HepG2 (cell line): ENCODE data around the gene DTD2. TPM values are rescaled to one million over a fixed set of nuclear protein-coding genes. Genes with fewer than 3 reads are reported as not detected.

ENCODE experiments used
- ATAC-seq: fragments of 200-7000 bp; cut with Tn5 transposase; 3 replicates; pipeline ENCODE4 v1.9.1; 2020; ENCODE audit warnings: mild to moderate bottlenecking, moderate library complexity
- BruUV-seq: library from RNA; stranded (reverse); fragments of 400-500 nt; replicated peaks from 2 replicates; lab custom pipeline; 2021; lab: Mats Ljungman, UMichigan
- CTCF ChIA-PET: fragments of 300-600 bp; formaldehyde crosslinking; extraction: SDS; loops from one replicate; lab custom pipeline; 2021; ENCODE audit warnings: low total read pairs, inconsistent platforms, low intra/inter-chr PET ratio; lab: Yijun Ruan, JAX
- POLR2A ChIA-PET: fragments of 350-600 bp; sonication (Branson Sonifier 250); formaldehyde crosslinking; loops from one replicate; lab custom pipeline; 2020; ENCODE audit warnings: antibody characterized with exemption, inconsistent platforms; lab: Yijun Ruan, JAX
- DNase-seq: peaks from one replicate; pipeline ENCODE4 v3.0.0-alpha.2; 2015; ENCODE audit warnings: low spot score
- FAIRE-seq: peaks from 3 replicates; lab custom pipeline; 2011; peaks lifted over from hg19 to GRCh38; lab: Jason Lieb, UNC
- H2AFZ ChIP-seq: one replicate; pipeline ENCODE4 v1.6.1; 2011; ENCODE audit warnings: low read length, inconsistent platforms
- H3K27ac ChIP-seq: fragments of 300-600 bp; 3 replicates; pipeline ENCODE4 v1.8.0; 2011; ENCODE audit warnings: mixed run types, mild to moderate bottlenecking, mixed read lengths, low read length, inconsistent platforms; ENCODE audit not compliant: insufficient read depth; ENCODE audit errors: extremely low read length
- H3K27me3 ChIP-seq, 2 experiments: fragments of 200-600 bp in 1 of 2; 2 replicates in 1 of 2; 3 replicates in 1 of 2; pipeline versions ENCODE4 v1.6.0 to v1.8.0; 2011; ENCODE audit warnings: low read length in 2 of 2, mild to moderate bottlenecking in 2 of 2, moderate library complexity in 2 of 2, inconsistent platforms in 1 of 2; ENCODE audit not compliant: insufficient read depth in 2 of 2, control insufficient read depth in 1 of 2
- H3K36me3 ChIP-seq, 2 experiments: fragments of 200-600 bp in 1 of 2; replicated peaks in 1 of 2; 2 replicates in 1 of 2; 3 replicates in 1 of 2; pipeline versions ENCODE4 v1.5.1 to v1.8.0; 2011; ENCODE audit warnings: low read length in 2 of 2, inconsistent platforms in 1 of 2; ENCODE audit not compliant: insufficient read depth in 2 of 2, control insufficient read depth in 1 of 2
- H3K4me1 ChIP-seq: 2 replicates; pipeline ENCODE4 v1.5.1; 2012; ENCODE audit warnings: low read length, inconsistent platforms; ENCODE audit not compliant: insufficient read depth
- H3K4me2 ChIP-seq: 2 replicates; pipeline ENCODE4 v1.6.0; 2011; ENCODE audit warnings: low read depth, low read length, inconsistent platforms
- H3K4me3 ChIP-seq, 3 experiments: fragments of 200-600 bp in 1 of 3; sonication (generic), shearing (Covaris generic) in 1 of 3; replicated peaks in 1 of 3; 2 replicates each; pipeline ENCODE4 v1.5.1; 2011 to 2016; ENCODE audit warnings: low read length in 3 of 3, inconsistent platforms in 2 of 3, low read depth in 2 of 3, mild to moderate bottlenecking in 2 of 3, control low read depth in 1 of 3, mixed read lengths in 1 of 3; ENCODE audit not compliant: insufficient read depth in 1 of 3
- H3K79me2 ChIP-seq: one replicate; pipeline ENCODE4 v1.6.1; 2011; ENCODE audit warnings: low read length, inconsistent platforms; ENCODE audit not compliant: insufficient read depth
- H3K9ac ChIP-seq: 2 replicates; pipeline ENCODE4 v1.6.0; 2011; ENCODE audit warnings: mild to moderate bottlenecking, low read depth, low read length, inconsistent platforms; ENCODE audit not compliant: insufficient read depth
- H3K9me3 ChIP-seq: 2 replicates; pipeline ENCODE4 v1.5.1; 2012; ENCODE audit warnings: mild to moderate bottlenecking, low read length
- H4K20me1 ChIP-seq: 2 replicates; pipeline ENCODE4 v1.6.0; 2011; ENCODE audit warnings: inconsistent platforms, mild to moderate bottlenecking, low read length, moderate library complexity; ENCODE audit not compliant: insufficient read depth
- ARNT ChIP-seq: fragments of 450-650 bp; IDR thresholded peaks from 2 replicates; pipeline ENCODE4 v1.6.1; 2017
- EHMT2 ChIP-seq: fragments of 200-600 bp; sonication (generic); IDR thresholded peaks from 2 replicates; pipeline ENCODE4 v1.7.0; 2017; ENCODE audit warnings: antibody characterized with exemption, low read depth, low read length, borderline replicate concordance
- MBD4 ChIP-seq: IDR thresholded peaks from 2 replicates; pipeline ENCODE4 v1.6.1; 2012; ENCODE audit warnings: low read length, inconsistent platforms, borderline replicate concordance
- NCOA5 ChIP-seq: sonication (generic); formaldehyde crosslinking; IDR thresholded peaks from 2 replicates; pipeline ENCODE4 v1.4.0; 2020; ENCODE audit warnings: missing genetic modification reagents
- POGK ChIP-seq: sonication (generic); formaldehyde crosslinking; conservative IDR thresholded peaks from 2 replicates; pipeline ENCODE4 v1.8.0; 2022; ENCODE audit warnings: mild to moderate bottlenecking, moderate library complexity, missing genetic modification reagents
- YEATS2 ChIP-seq: sonication (generic); formaldehyde crosslinking; IDR thresholded peaks from 2 replicates; pipeline ENCODE4 v1.4.0; 2020; ENCODE audit warnings: missing genetic modification reagents, borderline replicate concordance
- ZFP90 ChIP-seq: sonication (generic); formaldehyde crosslinking; IDR thresholded peaks from 2 replicates; pipeline ENCODE4 v1.8.0; 2022; ENCODE audit warnings: missing genetic modification reagents, mild to moderate bottlenecking, inconsistent platforms, borderline replicate concordance
- WGBS: methylation state at CpG from one replicate; pipeline ENCODE4 v1.1.6; 2017; ENCODE audit warnings: low lambda C conversion rate; 5-methylcytosine and 5-hydroxymethylcytosine counted together
- in situ Hi-C: cut with HindIII; loops from 2 replicates; pipeline ENCODE4 v1.10.0; 2017; ENCODE audit warnings: low pct_unique_long_range_greater_than_20kb; ENCODE audit not compliant: extremely low pct_ligation_motif_present
- intact Hi-C: fragments of 100-400 bp; cut with micrococcal nuclease; formaldehyde crosslinking; loops from one replicate; pipeline ENCODE4 v1.10.0; 2022; ENCODE audit not compliant: unreplicated experiment
- polyA plus RNA-seq, 8 experiments: library from polyadenylated mRNA; depleted of rRNA in 3 of 8; stranded (reverse) in 7 of 8; unstranded in 1 of 8; fragments of >200 nt; fragmentation: Illumina TruSeq in 4 of 8; extraction: Trizol in 4 of 8; gene quantifications; 2 replicates each; pipeline versions ENCODE4 v1.2.1 to v1.2.3, GENCODE V29; 2011 to 2016; ENCODE audit warnings: low read depth in 4 of 8, missing spikeins in 1 of 8, mixed read lengths in 1 of 8; ENCODE audit not compliant: insufficient read depth in 1 of 8
- total RNA-seq, 5 experiments: library from RNA; depleted of rRNA; stranded (reverse); fragments of >200 nt; fragmentation: Illumina TruSeq; extraction: Trizol; gene quantifications; 2 replicates each; pipeline ENCODE4 v1.2.3, GENCODE V29; 2016; ENCODE audit warnings: low read depth in 1 of 5
- TF ChIP-seq, protein P1 (sequence below): sonication (generic); formaldehyde crosslinking; IDR thresholded peaks from 2 replicates; pipeline ENCODE4 v1.8.0; 2022; ENCODE audit warnings: missing genetic modification reagents, mild to moderate bottlenecking, inconsistent platforms, borderline replicate concordance

Gene DTD2
- total and polyA plus RNA-seq, 2 of the 13 experiments (the other 11 are each of a cell fraction or from before 2014, with no cell fraction given) = 22.3 to 49.8 TPM

DNA sequence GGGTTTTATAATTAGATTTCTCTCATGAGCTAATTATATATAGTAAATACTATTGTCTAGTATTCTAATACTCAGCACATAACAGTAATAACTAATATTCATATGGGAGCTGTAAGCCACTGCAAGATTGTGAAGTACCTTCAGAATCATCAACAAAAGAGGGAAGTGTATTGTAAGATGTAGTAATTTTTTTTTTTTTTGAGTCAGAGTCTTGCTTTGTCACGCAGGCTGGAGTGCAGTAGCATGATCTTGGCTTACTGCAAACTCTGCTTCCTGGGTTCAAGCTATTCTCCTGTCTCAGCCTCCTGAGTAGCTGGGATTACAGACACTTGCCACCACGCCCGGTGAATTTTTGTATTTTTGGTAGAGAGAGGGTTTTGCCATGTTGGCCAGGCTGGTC is 27.4 kb upstream of the DTD2 start:
- Histone ChIP-seq H3K27ac (no peak overlapping the region), H3K9me3 (no peaks in the 10 kb centered on the region), H2AFZ (no peak overlapping the region), H3K9ac (no peak overlapping the region), H4K20me1 (no peaks in the 10 kb centered on the region), H3K4me1 (no peaks in the 10 kb centered on the region), H3K36me3 (no peaks in the 10 kb centered on the region), H3K4me3 (no peak overlapping the region), H3K79me2 (no peaks in the 10 kb centered on the region), H3K4me2 (no peak overlapping the region), H3K27me3 (peaks cover 0 to 2% of the 10 kb centered on the region in 2 experiments; a peak in 1 of 5 replicates)
- in situ Hi-C loops = no loop called here
- BruUV-seq = no TSS peak
- intact Hi-C loops = no loop called here
- WGBS = 56% methylated on average over 3 of the region's 3 CpGs
- ATAC-seq = no peak
- no peak for FAIRE-seq
- CTCF ChIA-PET = no interaction called here
- TF ChIP-seq MBD4 = no peak
- no peak for TF ChIP-seq NCOA5
- TF ChIP-seq ZFP90 (CRISPR knock-in tag) = no peak
- no peak for TF ChIP-seq YEATS2 (CRISPR knock-in tag)
- no peak for TF ChIP-seq EHMT2
- POLR2A ChIA-PET = interaction anchor here (1.5 kb wide), 1 partner anchor 26 kb away, joined by 3 read pairs; no protein-coding TSS in a partner anchor
- DNase-seq = no peak

- Histone ChIP-seq H3K9ac (no peak overlapping the region), H4K20me1 (no peaks in the 10 kb centered on the region; the same call in 1 of the 2 replicates), H3K27ac (no peak overlapping the region)
- CTCF ChIA-PET = no interaction called here
- TF ChIP-seq, protein P1, sequence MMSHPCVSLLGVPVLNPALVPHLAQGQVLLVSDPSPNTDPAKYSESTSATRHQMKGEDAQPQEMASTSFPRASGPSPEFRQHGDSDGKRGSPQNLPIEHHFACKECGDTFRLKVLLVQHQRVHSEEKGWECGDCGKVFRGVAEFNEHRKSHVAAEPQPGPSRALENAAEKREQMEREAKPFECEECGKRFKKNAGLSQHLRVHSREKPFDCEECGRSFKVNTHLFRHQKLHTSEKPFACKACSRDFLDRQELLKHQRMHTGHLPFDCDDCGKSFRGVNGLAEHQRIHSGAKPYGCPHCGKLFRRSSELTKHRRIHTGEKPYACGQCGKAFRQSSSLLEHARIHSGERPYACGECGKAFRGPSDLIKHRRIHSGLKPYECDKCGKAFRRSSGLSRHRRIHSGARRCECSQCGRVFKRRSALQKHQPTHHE (CRISPR knock-in tag) = no peak
- TF ChIP-seq POGK = no peak
- no peak for TF ChIP-seq ARNT
- TF ChIP-seq, all 625 proteins: peak for 0
- Histone ChIP-seq H3K27me3 (peaks cover 0 to 10% of the 10 kb centered on the region in 2 experiments; a peak in 1 of 5 replicates), H3K9me3 (no peaks in the 10 kb centered on the region), H3K4me3 (no peak overlapping the region), H3K4me1 (no peaks in the 10 kb centered on the region), H3K79me2 (no peaks in the 10 kb centered on the region), H3K36me3 (no peaks in the 10 kb centered on the region), H2AFZ (no peak overlapping the region), H3K4me2 (no peak overlapping the region)
- ATAC-seq (no peak), DNase-seq (no peak), FAIRE-seq (no peak)
- intact Hi-C loops (no loop called here), in situ Hi-C loops (no loop called here)
- no TSS peak for BruUV-seq
- WGBS = 50% methylated on average over 4 of the region's 4 CpGs
- POLR2A ChIA-PET = no interaction called here
Measured at GRCh38 chr14:31480156-31480555, 22.9 kb upstream of the DTD2 start.
